Thoracic aorta (tissue), 2 donors: ENCODE results near the gene SCAF1. TPM values are rescaled to one million over a fixed set of nuclear protein-coding genes. Genes with fewer than 3 reads are reported as not detected.

Experiments
- ATAC-seq: fragments of 150-250 bp; one replicate; pipeline ENCODE4 v1.8.0; 2017; ENCODE audit warnings: low read depth; ENCODE audit not compliant: insufficient number of reproducible peaks, low FRiP score
- DNase-seq: peaks from one replicate; pipeline ENCODE4 v3.0.0-alpha.2; 2020; ENCODE audit warnings: low spot score
- H3K27ac ChIP-seq, 2 donors: fragments of 200-600 bp; sonication (generic); 1 replicate in 1 of 2; 2 replicates in 1 of 2; pipeline ENCODE4 v1.5.1; 2016; ENCODE audit warnings: mild to moderate bottlenecking in 2 of 2, moderate library complexity in 2 of 2
- H3K27me3 ChIP-seq: fragments of 200-600 bp; sonication (generic); replicated peaks from 2 replicates; pipeline ENCODE4 v1.6.0; 2016; ENCODE audit warnings: mild to moderate bottlenecking; ENCODE audit not compliant: insufficient read depth
- H3K36me3 ChIP-seq: fragments of 200-600 bp; sonication (generic); one replicate; pipeline ENCODE4 v1.5.1; 2016
- H3K4me1 ChIP-seq, 2 donors: fragments of 200-600 bp; sonication (generic); 1 replicate in 1 of 2; 2 replicates in 1 of 2; pipeline versions ENCODE4 v1.5.1 to v1.6.0; 2016; ENCODE audit warnings: low read depth in 2 of 2, mild to moderate bottlenecking in 1 of 2; ENCODE audit not compliant: control insufficient read depth in 1 of 2
- H3K4me3 ChIP-seq: fragments of 200-600 bp; sonication (generic); 2 replicates; pipeline ENCODE4 v1.5.1; 2016; ENCODE audit warnings: mild to moderate bottlenecking
- H3K9me3 ChIP-seq: fragments of 200-600 bp; sonication (generic); 2 replicates; pipeline ENCODE4 v1.5.1; 2016
- total RNA-seq, 2 donors: library from RNA; depleted of rRNA; stranded (reverse); fragments of >200 nt; gene quantifications; one replicate each; pipeline versions ENCODE4 v1.1.0 to v1.2.3, GENCODE V29; 2016
- TF ChIP-seq, protein P1 (sequence below): fragments of 200-600 bp; sonication (generic); IDR thresholded peaks from one replicate; pipeline ENCODE4 v1.5.1; 2019; ENCODE audit warnings: antibody characterized with exemption

SCAF1 gene
- total RNA-seq, 2 donors from 2014 or later = 27.3 to 30.6 TPM

DNA sequence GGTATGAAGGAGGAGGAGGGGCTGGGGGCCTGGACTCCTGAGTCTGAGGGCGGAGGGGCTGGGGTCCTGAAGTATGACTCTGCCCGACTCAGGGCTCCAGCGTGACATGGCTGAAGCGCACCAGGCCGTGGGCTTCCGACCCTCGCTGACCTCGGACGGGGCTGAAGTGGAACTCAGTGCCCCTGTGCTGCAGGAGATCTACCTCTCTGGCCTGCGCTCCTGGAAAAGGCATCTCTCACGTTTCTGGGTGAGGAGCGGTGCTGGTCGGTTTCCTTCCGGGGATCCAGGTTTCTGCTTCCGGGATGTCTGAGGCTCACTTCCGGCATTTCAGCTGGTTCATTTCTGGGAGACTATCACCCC, 50.1 kb downstream of the SCAF1 start:
- H3K4me1 ChIP-seq = peaks cover 4 to 28% of the 10 kb centered on the region in 2 donors
- DNase-seq (no peak), ATAC-seq (no peak)
- H3K4me3 ChIP-seq = no peak overlapping the region
- no peaks in the 10 kb centered on the region for H3K27me3 ChIP-seq
- no peak overlapping the region for H3K27ac ChIP-seq
- no peaks in the 10 kb centered on the region for H3K36me3 ChIP-seq
- TF ChIP-seq, protein P1, sequence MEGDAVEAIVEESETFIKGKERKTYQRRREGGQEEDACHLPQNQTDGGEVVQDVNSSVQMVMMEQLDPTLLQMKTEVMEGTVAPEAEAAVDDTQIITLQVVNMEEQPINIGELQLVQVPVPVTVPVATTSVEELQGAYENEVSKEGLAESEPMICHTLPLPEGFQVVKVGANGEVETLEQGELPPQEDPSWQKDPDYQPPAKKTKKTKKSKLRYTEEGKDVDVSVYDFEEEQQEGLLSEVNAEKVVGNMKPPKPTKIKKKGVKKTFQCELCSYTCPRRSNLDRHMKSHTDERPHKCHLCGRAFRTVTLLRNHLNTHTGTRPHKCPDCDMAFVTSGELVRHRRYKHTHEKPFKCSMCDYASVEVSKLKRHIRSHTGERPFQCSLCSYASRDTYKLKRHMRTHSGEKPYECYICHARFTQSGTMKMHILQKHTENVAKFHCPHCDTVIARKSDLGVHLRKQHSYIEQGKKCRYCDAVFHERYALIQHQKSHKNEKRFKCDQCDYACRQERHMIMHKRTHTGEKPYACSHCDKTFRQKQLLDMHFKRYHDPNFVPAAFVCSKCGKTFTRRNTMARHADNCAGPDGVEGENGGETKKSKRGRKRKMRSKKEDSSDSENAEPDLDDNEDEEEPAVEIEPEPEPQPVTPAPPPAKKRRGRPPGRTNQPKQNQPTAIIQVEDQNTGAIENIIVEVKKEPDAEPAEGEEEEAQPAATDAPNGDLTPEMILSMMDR = no peak
- H3K9me3 ChIP-seq = no peaks in the 10 kb centered on the region

DNA sequence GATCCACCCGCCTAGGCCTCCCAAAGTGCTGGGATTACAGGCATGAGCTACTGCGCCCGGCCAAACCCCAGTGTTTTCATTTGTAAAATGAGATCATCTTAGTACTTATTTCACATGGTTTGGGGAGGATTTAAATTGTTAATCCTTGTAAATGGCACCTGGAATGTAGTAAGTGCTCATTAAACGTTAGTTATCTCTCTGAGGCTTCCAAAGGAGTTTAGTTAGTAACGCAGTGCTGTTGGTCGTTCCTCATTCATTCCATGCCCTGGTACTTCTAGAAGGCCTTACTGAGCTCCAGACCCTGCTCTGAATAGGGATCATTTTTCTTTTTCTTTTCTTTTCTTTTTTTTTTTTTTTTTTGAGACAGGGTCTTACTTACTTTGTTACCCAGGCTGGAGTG, 54.1 kb downstream of the SCAF1 start:
- H3K27ac ChIP-seq = no peak overlapping the region
- H3K36me3 ChIP-seq = no peaks in the 10 kb centered on the region
- no peaks in the 10 kb centered on the region for H3K9me3 ChIP-seq
- TF ChIP-seq, protein P1 = no peak
- peaks cover 0 to 8% of the 10 kb centered on the region in 2 donors for H3K4me1 ChIP-seq
- H3K27me3 ChIP-seq = no peaks in the 10 kb centered on the region
- H3K4me3 ChIP-seq = no peak overlapping the region
- no peak for DNase-seq
- ATAC-seq = no peak

DNA sequence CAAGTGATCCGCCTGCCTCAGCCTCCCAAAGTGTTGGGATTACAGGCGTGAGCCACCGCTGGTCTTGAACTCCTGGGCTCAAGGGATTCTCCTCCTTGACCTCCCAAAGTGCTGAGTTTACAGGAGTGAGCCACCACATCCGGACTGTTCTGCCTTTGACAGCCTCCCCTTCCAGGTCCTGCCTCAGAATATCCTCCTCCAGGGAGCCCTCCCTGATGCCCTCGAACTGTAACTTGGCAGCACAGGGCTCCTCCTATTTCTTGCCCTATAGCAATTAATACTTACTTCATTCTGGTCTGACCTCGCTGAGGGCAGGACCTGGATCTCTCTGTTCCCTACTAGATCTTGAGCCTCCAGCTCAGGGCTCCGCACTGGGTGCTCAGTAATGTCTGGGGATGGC, 54.9 kb downstream of the SCAF1 start:
- no peaks in the 10 kb centered on the region for H3K36me3 ChIP-seq
- H3K4me3 ChIP-seq = no peak overlapping the region
- H3K27ac ChIP-seq = no peak overlapping the region
- H3K4me1 ChIP-seq = peaks cover 0 to under 1% of the 10 kb centered on the region in 2 donors
- no peak for DNase-seq
- ATAC-seq = no peak
- no peaks in the 10 kb centered on the region for H3K27me3 ChIP-seq
- H3K9me3 ChIP-seq = no peaks in the 10 kb centered on the region
- TF ChIP-seq, protein P1 = no peak

DNA sequence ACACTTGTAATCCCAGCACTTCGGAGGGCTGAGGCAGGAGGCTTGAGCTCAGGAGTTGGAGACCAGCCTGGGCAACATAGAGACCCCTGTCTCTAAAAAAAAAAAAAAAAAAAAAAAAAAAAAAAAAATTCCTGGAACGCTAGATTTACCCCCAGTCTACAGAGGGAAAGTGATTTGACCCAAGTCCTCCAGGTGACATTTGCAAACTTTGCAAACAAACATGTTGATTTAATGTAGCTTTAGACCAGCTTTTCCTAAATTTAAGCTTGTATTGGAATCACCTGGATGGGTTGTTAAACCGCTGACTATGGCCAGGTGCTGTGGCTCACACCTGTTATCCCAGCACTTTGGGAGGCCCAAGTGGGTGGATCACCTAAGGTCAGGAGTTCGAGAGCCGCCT, 57.4 kb downstream of the SCAF1 start:
- no peaks in the 10 kb centered on the region for H3K27me3 ChIP-seq
- no peak for ATAC-seq
- no peak for DNase-seq
- no peak overlapping the region for H3K27ac ChIP-seq
- TF ChIP-seq, protein P1 = no peak
- H3K36me3 ChIP-seq = no peaks in the 10 kb centered on the region
- H3K4me3 ChIP-seq = no peak overlapping the region
- no peaks in the 10 kb centered on the region for H3K9me3 ChIP-seq
- H3K4me1 ChIP-seq = no peaks in the 10 kb centered on the region

DNA sequence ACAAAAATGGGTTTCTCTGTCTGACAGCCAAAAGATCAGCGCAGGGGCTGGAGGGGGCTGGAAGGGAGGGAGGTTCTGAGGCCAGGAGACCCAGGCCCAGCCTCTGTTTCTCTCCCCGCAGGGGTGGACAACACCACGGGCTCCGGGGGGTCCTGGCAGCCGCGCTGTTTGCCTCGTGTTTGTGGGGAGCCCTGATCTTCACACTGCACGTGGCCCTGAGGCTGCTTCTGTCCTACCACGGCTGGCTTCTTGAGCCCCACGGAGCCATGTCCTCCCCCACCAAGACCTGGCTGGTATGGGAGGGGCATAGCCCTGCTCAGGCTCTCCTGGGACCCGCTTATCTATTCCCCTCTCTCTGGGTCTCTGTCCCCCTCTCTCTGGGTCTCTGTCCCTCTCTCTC, 58.6 kb downstream of the SCAF1 start:
- Histone ChIP-seq H3K4me1 (no peaks in the 10 kb centered on the region), H3K9me3 (no peaks in the 10 kb centered on the region), H3K27me3 (no peaks in the 10 kb centered on the region), H3K27ac (no peak overlapping the region), H3K36me3 (no peaks in the 10 kb centered on the region), H3K4me3 (no peak overlapping the region)
- no peak for DNase-seq
- no peak for ATAC-seq
- TF ChIP-seq, protein P1 = no peak
